HK-2 (cell line): Measurements from ENCODE around the gene RNF223.

Source experiments
- DNase-seq: peaks from one replicate; pipeline ENCODE4 v3.0.0-alpha.2; 2018; ENCODE audit not compliant: unreplicated experiment

The RNF223 gene

DNA sequence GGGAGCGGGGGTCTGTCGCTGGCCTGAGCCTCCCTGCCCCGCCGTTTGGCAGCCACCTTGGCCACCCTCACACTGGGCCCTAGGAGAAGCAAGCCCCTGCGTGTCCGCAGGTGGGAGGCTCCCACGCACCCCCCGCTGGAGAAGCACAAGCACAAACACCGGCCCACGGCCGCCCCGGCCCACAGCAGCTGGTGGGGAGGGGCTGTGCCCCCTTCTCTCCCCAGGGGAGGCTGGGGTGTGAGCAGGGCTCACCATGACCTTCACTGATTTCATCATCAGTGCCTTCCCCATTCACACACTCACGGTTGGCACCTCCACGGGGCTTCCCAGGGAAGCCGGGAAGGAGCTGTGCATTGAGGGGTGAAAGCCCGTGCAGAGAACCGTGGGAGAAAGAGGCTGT, 46.3 kb downstream of the RNF223 start:
- no peak for DNase-seq

DNA sequence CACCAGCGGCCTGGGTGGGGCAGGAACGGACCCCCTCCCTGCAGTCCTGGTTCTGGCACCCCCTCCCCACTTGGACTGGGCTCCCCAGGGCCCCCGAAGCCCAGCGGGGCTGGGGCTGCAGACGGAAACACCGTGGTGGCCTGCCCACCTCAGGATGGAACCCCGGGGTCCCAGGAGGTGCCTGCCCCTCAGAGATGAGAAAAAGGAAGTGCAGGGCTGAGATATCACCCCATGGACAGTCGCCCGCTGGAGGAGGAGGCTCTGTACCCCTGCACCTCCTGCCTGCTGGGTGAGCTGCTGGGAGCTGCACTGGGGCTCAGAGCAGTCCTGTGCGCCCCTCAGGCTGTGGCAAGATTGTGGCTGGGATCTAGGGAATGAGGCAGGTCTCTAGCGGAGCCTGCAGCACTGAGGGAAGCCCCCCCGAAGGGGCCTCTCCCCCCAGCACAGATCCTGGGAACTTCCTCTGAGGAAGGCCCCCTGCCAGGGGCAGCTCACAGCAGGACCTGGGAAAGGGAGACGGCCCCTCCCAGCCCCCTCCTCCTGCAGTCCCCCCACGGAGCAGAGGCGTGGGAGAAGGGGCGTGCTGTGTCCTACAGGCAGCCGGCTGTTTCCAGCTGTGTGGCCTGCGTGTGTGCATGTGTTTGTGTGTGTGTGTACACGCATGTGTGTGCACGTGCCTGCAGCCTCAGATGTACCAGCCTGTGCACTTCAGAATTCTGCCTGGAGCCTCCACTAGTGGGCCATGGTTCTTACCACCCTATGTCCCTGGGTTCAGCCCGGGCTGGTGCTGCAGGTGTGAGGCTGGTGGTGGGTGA, 47.3 kb downstream of the RNF223 start:
- DNase-seq: no peak

DNA sequence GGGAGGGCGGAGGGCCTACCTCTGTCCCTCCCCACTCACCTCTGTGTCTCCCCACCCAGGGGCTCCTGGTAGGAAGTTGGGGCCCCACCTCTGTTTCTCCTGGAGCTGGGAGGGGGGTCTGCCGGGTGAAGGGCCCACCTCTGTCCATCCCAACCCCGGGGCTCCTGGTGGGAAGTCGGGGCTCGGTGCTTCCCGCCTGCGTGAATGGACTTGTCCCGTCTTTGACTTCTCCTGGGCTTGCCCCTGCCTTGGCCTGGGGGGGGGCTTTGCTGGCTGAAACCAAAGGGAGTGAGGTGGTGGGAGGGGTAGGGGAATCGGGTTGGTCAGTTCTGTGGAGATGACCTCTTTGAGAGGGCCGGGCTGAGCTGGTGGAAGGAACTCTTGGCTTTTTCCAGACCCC, 48.4 kb downstream of the RNF223 start:
- DNase-seq: no peak

DNA sequence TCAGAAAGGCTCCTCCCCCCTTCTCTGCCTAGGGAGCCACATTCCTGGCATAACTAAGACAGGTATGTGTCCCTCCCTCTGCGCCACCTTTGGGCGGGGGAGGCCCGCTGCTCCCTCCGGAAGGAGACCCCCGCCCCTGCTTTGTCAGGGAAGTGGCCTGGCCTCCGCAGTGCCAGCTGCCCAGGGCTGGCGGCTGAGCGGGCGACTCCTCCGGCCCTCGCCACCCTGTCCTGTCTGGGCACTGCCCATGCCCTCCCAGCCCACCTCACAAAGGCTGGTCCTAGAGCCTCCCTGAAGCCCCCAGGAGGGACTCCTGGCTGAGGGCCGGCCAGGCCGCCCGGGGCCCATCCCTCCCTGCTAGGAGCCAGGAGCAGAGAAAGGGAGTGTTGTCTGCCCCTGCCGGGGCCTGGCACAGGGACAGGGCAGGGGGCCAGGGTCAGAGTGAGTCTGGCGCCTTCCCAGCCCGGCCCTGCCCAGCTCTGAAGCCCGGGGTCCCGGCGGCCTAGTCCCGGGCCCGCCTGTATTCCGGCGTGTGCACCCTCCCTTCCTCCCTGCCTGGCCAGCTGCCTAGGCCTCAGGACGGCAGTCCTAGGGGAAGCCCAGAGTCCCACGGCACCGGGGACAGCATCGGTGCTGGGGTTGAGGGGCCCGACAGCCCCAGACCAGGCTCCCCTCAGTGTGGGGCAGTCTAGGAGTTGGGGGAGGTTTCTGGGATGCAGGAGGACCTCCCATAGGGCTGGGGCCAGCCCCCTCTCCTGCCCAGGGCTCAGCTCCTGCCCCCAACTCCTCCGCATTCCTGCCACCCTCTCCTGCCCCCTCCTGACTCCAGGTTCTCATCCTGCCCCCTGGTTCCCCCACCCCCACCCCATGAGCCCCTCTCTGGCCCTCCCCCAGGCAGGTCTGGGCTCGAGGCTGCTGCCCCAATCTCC, 49.1 kb downstream of the RNF223 start:
- DNase-seq: peak; percentile 85

DNA sequence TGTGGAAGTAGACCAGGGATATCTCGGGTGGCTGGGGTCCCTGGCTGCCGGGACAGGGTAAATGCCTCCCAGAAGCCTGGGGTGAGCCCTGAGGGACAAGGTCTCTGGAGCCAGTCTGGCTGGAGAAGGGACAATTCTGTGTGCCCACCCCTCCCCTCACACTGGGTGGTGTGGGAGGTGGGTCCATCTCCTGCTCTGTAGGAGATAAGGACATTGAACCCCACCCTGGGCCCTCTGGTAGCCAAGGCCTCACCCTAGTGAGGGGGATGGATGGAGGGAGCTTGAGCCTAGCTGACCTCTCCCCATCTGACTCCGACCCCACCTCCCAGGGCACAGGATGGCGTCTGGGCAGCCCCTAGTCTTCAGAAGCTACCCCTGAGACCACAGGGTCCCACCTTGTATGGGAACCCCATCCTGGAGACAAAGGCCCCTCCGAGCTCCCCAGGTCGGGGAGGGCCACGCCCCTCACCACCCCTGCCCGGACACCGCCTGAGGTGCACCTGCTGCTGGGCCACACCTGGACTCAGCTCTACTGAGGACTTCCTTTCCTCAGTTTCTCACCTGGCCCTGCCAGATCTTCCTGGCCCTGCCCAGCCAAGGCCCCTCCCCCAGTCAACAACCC, 49.8 kb downstream of the RNF223 start:
- DNase-seq: no peak

DNA sequence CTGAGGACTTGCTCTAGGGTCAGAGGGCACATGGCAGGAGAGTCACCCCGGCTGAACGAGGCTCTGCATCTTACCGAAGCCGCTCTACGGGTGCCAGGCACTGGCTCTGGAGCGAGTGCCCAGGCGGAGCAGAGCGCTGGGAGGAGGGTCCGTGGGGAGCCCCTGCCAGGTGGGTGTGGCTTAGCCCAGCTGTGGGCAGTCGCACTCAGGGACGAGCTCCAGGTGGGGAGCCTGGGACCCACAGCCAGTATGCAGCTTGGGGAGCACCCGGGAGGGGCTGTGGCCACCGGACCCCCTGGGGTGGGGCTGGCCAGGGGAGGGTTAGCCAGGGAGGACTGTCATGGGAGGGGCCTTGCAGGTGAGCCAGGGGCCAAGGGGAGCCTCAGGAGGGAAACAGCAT, 50.4 kb downstream of the RNF223 start:
- DNase-seq: no peak

DNA sequence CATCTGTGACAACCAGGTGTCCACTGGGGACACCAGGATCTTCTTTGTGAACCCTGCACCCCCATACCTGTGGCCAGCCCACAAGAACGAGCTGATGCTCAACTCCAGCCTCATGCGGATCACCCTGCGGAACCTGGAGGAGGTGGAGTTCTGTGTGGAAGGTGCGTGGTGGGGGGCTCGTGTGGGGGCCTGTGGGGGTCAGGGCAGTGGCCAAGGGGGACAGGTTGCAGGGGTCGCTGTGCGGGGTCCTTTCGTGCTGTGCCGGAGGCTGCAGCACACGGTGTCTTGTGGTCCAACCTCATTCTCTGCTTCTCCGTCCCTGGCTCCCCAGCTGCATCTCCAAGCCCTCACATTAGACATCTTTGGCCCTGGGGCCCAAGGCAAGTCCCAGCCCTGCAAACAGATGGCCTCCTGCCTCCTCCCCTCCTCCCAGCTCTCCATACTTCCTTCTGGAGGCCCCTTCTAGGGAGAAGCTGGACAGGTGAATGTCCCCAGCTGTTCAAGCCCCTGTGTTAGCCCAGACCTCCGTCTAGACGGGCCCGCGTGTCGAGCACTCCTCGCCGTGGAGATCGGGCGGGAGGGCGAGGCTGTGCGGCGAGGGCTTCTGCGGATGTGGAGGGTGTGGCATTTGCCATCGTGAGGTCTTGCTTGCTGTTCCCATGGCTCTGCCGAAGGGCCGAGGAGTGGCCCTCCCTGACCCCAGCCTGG, 51.6 kb downstream of the RNF223 start:
- DNase-seq: no peak

DNA sequence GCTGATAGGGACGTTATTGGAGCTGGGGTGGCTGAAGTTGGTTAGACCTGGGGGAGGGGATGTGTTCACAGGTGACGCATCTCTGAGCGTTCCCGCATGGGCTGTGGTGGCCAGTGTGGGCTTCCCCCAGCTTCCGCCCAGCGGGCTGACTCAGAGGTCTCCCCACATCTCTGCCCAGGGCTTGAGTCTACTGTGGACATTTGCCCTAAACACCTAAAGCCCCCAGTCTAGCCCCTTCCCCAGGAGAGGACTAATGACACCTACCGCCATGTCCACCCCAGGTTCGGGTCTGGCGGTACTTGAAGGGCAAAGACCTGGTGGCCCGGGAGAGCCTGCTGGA, 52.2 kb downstream of the RNF223 start:
- DNase-seq: peak; percentile 83

DNA sequence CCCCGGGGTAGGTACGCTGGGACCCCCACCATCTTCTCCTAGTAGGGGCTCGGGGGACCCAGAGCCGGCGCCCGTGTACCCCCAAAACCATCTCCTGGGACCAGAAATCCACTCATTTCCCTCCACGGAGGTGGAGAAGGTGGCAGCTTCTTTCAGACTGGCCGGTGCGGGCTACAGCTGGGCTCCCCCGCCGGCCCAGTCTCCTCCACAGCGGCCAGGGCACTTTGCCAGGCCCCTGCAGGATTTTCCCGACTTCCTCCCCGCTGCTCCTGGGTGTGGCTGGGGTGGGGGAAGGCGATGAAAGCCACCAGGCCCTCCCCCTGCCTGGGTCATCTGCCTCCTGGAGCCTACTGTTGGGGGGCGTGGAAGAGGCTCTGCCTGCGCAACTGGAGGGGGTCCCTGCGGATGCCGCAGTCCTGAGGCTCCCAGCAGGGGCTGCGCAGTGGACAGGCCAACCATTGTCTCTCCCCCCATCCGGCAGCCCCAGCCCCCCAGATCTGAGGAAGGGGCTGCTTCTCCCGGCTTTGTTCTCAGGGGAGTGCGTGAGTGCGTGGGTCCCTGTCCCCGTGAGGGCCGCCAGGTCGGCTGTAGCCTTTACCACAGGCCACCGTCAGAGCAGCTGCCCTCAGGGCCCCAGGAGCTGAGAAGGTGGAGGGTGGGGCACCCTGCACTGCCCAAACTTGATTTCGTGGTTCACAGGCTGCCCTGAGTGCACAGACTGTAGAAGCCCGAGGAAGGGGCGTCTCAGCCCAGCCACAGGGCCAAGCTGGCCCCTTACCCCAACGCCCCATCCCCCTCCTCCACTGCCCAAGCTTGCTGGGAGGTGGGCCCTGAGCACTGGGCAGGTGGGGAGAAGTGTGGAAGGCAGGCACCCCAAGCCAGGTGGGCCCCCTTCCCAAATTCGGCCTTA, 52.8 kb downstream of the RNF223 start:
- peak; percentile 89 for DNase-seq
